ENCODE results near the gene PLEKHH1.

The PLEKHH1 gene

GRCh38 chr14:67569011-67569650 lies 36.0 kb downstream of the PLEKHH1 start:
- no peak for DNase-seq

- no peak for DNase-seq
Measured at GRCh38 chr14:67569651-67570290, 36.7 kb downstream of the PLEKHH1 start.

- no peak for DNase-seq
Measured at GRCh38 chr14:67570453-67570852, 37.4 kb downstream of the PLEKHH1 start.

GRCh38 chr14:67571275-67571990 lies 38.3 kb downstream of the PLEKHH1 start:
- peak in 1 of 2 experiments; percentile 41 for DNase-seq

GRCh38 chr14:67571991-67572323 lies 38.9 kb downstream of the PLEKHH1 start:
- DNase-seq, result no peak

- no peak for DNase-seq
Measured at GRCh38 chr14:67572608-67573007, 39.5 kb downstream of the PLEKHH1 start.

- no peak for DNase-seq
Measured at GRCh38 chr14:67573228-67574010, 40.3 kb downstream of the PLEKHH1 start.

- DNase-seq, result no peak
Measured at GRCh38 chr14:67574156-67574555, 41.1 kb downstream of the PLEKHH1 start.

- no peak for DNase-seq
Measured at GRCh38 chr14:67574806-67575205, 41.7 kb downstream of the PLEKHH1 start.

GRCh38 chr14:67575684-67576083 lies 42.6 kb downstream of the PLEKHH1 start:
- no peak for DNase-seq

GRCh38 chr14:67576216-67576955 lies 43.3 kb downstream of the PLEKHH1 start:
- no peak for DNase-seq

GRCh38 chr14:67577181-67577808 lies 44.2 kb downstream of the PLEKHH1 start:
- no peak for DNase-seq

GRCh38 chr14:67577909-67578749 lies 45.0 kb downstream of the PLEKHH1 start:
- DNase-seq, result no peak

GRCh38 chr14:67579040-67579439 lies 46.0 kb downstream of the PLEKHH1 start:
- DNase-seq, result no peak

- DNase-seq, result no peak
Measured at GRCh38 chr14:67579636-67580035, 46.5 kb downstream of the PLEKHH1 start.

- DNase-seq, result no peak
Measured at GRCh38 chr14:67580336-67581171, 47.5 kb downstream of the PLEKHH1 start.

GRCh38 chr14:67581643-67582042 lies 48.6 kb downstream of the PLEKHH1 start:
- DNase-seq, result no peak

GRCh38 chr14:67582061-67582460 lies 49.0 kb downstream of the PLEKHH1 start:
- no peak for DNase-seq

- DNase-seq, result peak in 1 of 2 experiments; percentile 12
Measured at GRCh38 chr14:67583711-67584644, 50.9 kb downstream of the PLEKHH1 start.

All from NCI-H1930 (cell line).